CD1c-positive myeloid dendritic cell (primary cell): ENCODE measurements around the gene CCDC18.
A peak's percentile ranks its signal among the peaks of the same experiment; 100 is the strongest.
"Not testable (repeated sequence)": the region's sequence is repeated elsewhere in the genome, so short reads cannot be mapped to it uniquely, and the experiment has no call there.

Source experiments
- DNase-seq: peaks from one replicate; pipeline ENCODE4 v3.0.0-alpha.2; 2016; ENCODE audit errors: extremely low spot score

The CCDC18 gene

GRCh38 chr1:93171549-93172034, 8.9 kb upstream of the CCDC18 start:
- no peak for DNase-seq

- no peak for DNase-seq
These were observed 7.7 kb upstream of the CCDC18 start for GRCh38 chr1:93172778-93173177.

- DNase-seq: not testable (repeated sequence)
These were observed 5.9 kb upstream of the CCDC18 start for GRCh38 chr1:93174638-93175037.

GRCh38 chr1:93177991-93178390, 2.5 kb upstream of the CCDC18 start:
- no peak for DNase-seq

- DNase-seq: peak; percentile 19
These were observed 2.1 kb upstream of the CCDC18 start for GRCh38 chr1:93178418-93178817.

- DNase-seq: peak; percentile 99
These were observed 420 bp upstream of the CCDC18 start, which contains the start of gene TMED5 for GRCh38 chr1:93179886-93180722. Gene TMED5 (minus strand): TSS chr1:93180413. CDS start chr1:93180242, 171 bp downstream.

GRCh38 chr1:93186667-93187066, 6.1 kb downstream of the CCDC18 start:
- DNase-seq: peak; percentile 69

GRCh38 chr1:93190432-93190831, 9.9 kb downstream of the CCDC18 start:
- no peak for DNase-seq

GRCh38 chr1:93194231-93194990, 13.9 kb downstream of the CCDC18 start:
- no peak for DNase-seq

GRCh38 chr1:93196591-93196990, 16.1 kb downstream of the CCDC18 start:
- DNase-seq: no peak

GRCh38 chr1:93199150-93199549, 18.6 kb downstream of the CCDC18 start:
- DNase-seq: no peak

- no peak for DNase-seq
These were observed 19.6 kb downstream of the CCDC18 start for GRCh38 chr1:93200086-93200620.

GRCh38 chr1:93200714-93201113, 20.2 kb downstream of the CCDC18 start:
- no peak for DNase-seq

- no peak for DNase-seq
These were observed 25.5 kb downstream of the CCDC18 start for GRCh38 chr1:93205892-93206566.

GRCh38 chr1:93206567-93206954, 26.0 kb downstream of the CCDC18 start:
- no peak for DNase-seq

- no peak for DNase-seq
These were observed 26.7 kb downstream of the CCDC18 start for GRCh38 chr1:93207211-93207610.

GRCh38 chr1:93215322-93215721, 34.8 kb downstream of the CCDC18 start:
- DNase-seq: no peak

GRCh38 chr1:93219443-93219842, 38.9 kb downstream of the CCDC18 start:
- no peak for DNase-seq

- DNase-seq: not testable (repeated sequence)
These were observed 40.2 kb downstream of the CCDC18 start for GRCh38 chr1:93220716-93221115.

- no peak for DNase-seq
These were observed 41.4 kb downstream of the CCDC18 start for GRCh38 chr1:93221913-93222312.

GRCh38 chr1:93223023-93223675, 42.6 kb downstream of the CCDC18 start:
- no peak for DNase-seq
